Activated naive CD8-positive, alpha-beta T cell treated with anti-CD3 and anti-CD28 coated beads, Interleukin-2, amount 10 ng/mL, durations not matched to agents 7 days and 5 days (primary cell): Measurements from ENCODE around the gene ARHGEF28. TPM values are rescaled to one million over a fixed set of nuclear protein-coding genes. Genes with fewer than 3 reads are reported as not detected.

Experiments used
- ATAC-seq: fragments of 150-1000 bp; cut with Tn5 transposase; one replicate; pipeline ENCODE4 v1.10.0; 2021; ENCODE audit warnings: low read depth, moderate library complexity
- POLR2A ChIA-PET: fragments of 350-600 bp; sonication (Branson Sonifier 250); formaldehyde crosslinking; loops from one replicate; lab custom pipeline; 2021; ENCODE audit warnings: antibody characterized with exemption; lab: Charles Lee
- DNase-seq: peaks from one replicate; pipeline ENCODE4 v3.0.0; 2021
- H3K27ac Mint-ChIP-seq: one replicate; pipeline ENCODE4 v1.8.0; 2022; ENCODE audit warnings: mild to moderate bottlenecking, mixed read lengths
- H3K27me3 Mint-ChIP-seq: one replicate; pipeline ENCODE4 v1.8.0; 2022; ENCODE audit warnings: mild to moderate bottlenecking, moderate library complexity, mixed read lengths
- H3K36me3 Mint-ChIP-seq: one replicate; pipeline ENCODE4 v1.8.0; 2021; ENCODE audit warnings: mild to moderate bottlenecking, mixed read lengths
- H3K4me1 Mint-ChIP-seq: one replicate; pipeline ENCODE4 v1.8.0; 2021; ENCODE audit warnings: mixed read lengths
- H3K4me3 Mint-ChIP-seq: one replicate; pipeline ENCODE4 v1.8.0; 2022; ENCODE audit warnings: mild to moderate bottlenecking, moderate library complexity, mixed read lengths
- H3K9me3 Mint-ChIP-seq: one replicate; pipeline ENCODE4 v1.8.0; 2021; ENCODE audit warnings: mixed read lengths
- total RNA-seq, 2 experiments: library from RNA; stranded (reverse); gene quantifications; one replicate each; pipeline ENCODE4 v1.2.3, GENCODE V29; 2021

ARHGEF28 gene
- total RNA-seq, 2 experiments from 2014 or later, result 0.14 TPM; not detected in 1

DNA sequence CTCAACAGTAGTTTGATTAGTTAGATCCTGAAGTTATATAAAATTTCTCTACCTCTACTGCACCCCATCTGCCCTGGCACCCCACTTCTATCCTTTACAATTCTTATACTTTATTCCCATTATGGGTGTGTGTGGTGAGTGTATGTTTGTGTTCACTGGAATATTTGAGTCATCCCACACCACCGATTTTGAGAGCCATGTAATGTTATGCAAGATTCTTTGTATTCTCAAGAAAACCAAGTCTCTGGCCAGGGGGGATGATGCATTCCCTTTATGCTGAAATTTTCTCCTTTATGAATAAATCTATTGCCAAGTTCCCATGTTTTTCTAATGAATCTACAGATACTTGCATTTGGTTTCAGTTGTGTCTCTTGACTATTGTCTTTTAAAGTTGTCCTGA is 266.8 kb downstream of the ARHGEF28 start:
- Mint-ChIP-seq H3K36me3 (no peaks in the 10 kb centered on the region), H3K27me3 (peaks cover 30% of the 10 kb centered on the region), H3K9me3 (no peaks in the 10 kb centered on the region), H3K27ac (no peak overlapping the region), H3K4me3 (no peak overlapping the region), H3K4me1 (no peaks in the 10 kb centered on the region)
- ATAC-seq, result no peak
- no peak for DNase-seq
- POLR2A ChIA-PET, result no interaction called here

DNA sequence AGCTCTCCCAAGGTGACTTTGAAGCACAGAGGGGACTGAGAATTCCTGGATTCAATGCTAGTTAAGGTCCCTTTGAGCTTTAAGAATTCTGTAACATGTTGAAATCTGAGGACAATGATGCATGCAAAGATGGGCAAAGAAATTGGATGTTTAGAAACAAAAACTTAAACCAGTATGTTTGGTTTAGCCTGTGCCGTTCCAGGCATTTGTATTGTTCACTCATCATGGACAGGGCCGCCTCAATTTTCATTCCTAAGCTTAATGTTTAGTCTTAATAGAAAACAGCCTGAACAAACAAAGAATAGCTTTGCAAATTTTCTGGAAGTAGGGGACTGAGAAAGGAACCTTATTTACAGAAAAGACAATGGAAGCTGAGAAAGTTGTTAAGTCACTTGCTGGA is 267.8 kb downstream of the ARHGEF28 start:
- Mint-ChIP-seq H3K4me1 (no peaks in the 10 kb centered on the region), H3K9me3 (no peaks in the 10 kb centered on the region), H3K27me3 (peaks cover 21% of the 10 kb centered on the region), H3K36me3 (no peaks in the 10 kb centered on the region), H3K27ac (no peak overlapping the region), H3K4me3 (no peak overlapping the region)
- no peak for DNase-seq
- POLR2A ChIA-PET, result no interaction called here
- no peak for ATAC-seq

DNA sequence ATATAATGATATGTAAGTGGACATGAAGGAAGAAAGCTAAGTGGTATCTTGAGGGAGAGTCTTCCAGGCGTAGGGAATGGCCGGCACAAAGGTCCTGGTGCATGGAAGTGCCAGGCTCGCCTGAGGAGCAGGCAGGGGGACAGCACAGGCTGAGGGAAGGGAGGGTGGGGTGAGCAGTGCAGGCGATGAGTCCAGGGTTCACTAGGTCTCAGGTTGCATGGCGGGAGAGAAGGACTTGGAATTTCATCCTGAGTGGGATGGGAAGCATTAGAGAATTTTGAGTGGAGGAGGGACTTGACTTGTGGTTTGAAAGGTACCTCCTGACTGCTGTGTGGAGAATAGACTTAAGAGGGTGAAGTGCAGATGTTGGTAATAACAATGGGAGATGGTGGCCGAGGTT is 268.9 kb downstream of the ARHGEF28 start:
- ATAC-seq, result no peak
- no peak overlapping the region for H3K4me3 Mint-ChIP-seq
- no peaks in the 10 kb centered on the region for H3K9me3 Mint-ChIP-seq
- no peak for DNase-seq
- POLR2A ChIA-PET, result no interaction called here
- H3K27me3 Mint-ChIP-seq, result peaks cover 17% of the 10 kb centered on the region
- no peak overlapping the region for H3K27ac Mint-ChIP-seq
- no peaks in the 10 kb centered on the region for H3K4me1 Mint-ChIP-seq
- no peaks in the 10 kb centered on the region for H3K36me3 Mint-ChIP-seq

DNA sequence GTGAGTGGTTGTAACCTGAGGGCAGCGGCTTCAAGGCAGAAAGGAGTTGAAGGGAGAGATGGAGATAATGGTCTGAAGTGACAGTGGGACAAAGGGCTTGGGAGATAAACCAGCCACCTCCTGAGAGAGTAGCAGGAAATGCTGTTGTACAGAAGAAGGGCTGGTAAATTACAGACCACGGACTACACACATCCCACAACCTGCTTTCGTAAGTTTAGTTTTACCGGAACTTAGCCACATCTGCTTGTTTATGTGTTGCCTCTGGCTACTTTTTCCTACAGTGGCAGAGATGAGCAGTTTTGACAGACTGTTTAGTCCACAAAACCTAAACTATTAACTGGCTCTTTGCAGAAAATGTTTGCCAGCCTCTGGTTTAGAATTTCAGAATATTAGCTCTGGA is 269.5 kb downstream of the ARHGEF28 start:
- H3K9me3 Mint-ChIP-seq, result no peaks in the 10 kb centered on the region
- no peaks in the 10 kb centered on the region for H3K4me1 Mint-ChIP-seq
- POLR2A ChIA-PET, result no interaction called here
- no peak overlapping the region for H3K4me3 Mint-ChIP-seq
- peaks cover 17% of the 10 kb centered on the region for H3K27me3 Mint-ChIP-seq
- no peak for ATAC-seq
- H3K27ac Mint-ChIP-seq, result no peak overlapping the region
- DNase-seq, result no peak
- H3K36me3 Mint-ChIP-seq, result no peaks in the 10 kb centered on the region

DNA sequence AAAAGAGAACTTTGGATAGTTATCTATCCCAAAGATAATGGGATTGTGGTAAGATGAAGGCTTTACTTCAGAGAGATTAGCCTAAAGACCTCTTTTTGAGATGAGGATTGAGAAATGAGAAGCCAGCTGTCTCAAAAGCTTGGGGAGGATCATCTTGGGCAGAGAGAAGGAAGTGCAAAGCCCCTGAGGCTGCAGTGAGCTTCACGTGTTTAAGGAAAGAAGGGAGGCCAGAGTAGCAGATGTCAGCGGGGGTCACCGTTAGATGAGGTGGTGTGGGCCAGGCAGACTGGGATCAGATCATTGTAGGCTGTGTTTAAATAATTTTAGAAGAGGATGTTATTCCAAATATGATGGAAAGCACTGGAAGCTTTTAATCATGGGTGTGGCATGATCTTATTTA is 270.1 kb downstream of the ARHGEF28 start:
- no peak overlapping the region for H3K27ac Mint-ChIP-seq
- no peak overlapping the region for H3K4me3 Mint-ChIP-seq
- POLR2A ChIA-PET, result no interaction called here
- H3K27me3 Mint-ChIP-seq, result peaks cover 19% of the 10 kb centered on the region
- DNase-seq, result no peak
- no peaks in the 10 kb centered on the region for H3K9me3 Mint-ChIP-seq
- no peak for ATAC-seq
- H3K4me1 Mint-ChIP-seq, result no peaks in the 10 kb centered on the region
- no peaks in the 10 kb centered on the region for H3K36me3 Mint-ChIP-seq

DNA sequence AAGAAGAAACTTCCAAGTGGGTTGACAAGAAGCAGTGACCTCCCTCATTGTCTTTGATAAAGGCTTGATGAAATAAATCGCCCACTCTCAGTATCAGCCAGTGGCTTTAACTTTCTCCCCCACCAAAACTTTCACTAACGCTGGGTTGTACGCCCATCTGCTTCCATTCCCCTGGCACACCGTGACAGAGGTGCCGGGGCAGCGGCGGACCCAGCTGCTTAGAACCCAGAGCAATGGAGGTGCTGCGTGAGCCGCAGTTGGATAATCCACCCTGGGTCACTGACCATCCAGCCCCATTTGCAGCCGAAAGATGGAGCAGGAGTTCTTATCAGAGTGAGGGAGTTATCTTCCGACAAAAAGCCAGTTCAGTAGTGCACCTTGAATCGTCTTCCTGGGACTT is 270.7 kb downstream of the ARHGEF28 start:
- H3K27me3 Mint-ChIP-seq, result peaks cover 19% of the 10 kb centered on the region
- H3K36me3 Mint-ChIP-seq, result no peaks in the 10 kb centered on the region
- H3K9me3 Mint-ChIP-seq, result no peaks in the 10 kb centered on the region
- no peak for DNase-seq
- ATAC-seq, result no peak
- H3K4me3 Mint-ChIP-seq, result no peak overlapping the region
- POLR2A ChIA-PET, result no interaction called here
- H3K4me1 Mint-ChIP-seq, result no peaks in the 10 kb centered on the region
- no peak overlapping the region for H3K27ac Mint-ChIP-seq

DNA sequence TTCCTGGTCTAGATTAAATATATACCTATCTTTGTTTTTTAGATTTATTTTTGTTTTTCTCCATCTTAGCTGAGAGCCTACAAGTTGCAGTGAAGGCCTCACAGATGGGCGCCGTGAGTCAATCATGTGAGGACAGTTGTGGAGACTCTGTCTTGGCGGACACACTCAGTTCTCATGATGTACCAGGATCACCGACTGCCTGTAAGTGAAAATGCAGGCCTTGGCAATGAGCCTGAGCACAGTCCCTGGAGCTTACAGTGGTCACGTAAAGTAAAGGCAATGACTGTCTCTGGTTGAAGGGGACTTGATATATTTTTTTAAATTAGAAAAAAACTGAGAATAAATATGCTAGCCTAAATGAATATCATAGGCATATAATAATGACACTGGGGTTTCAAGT is 271.9 kb downstream of the ARHGEF28 start:
- Mint-ChIP-seq H3K27me3 (peaks cover 15% of the 10 kb centered on the region), H3K9me3 (no peaks in the 10 kb centered on the region), H3K36me3 (no peaks in the 10 kb centered on the region), H3K4me1 (no peaks in the 10 kb centered on the region), H3K27ac (no peak overlapping the region), H3K4me3 (no peak overlapping the region)
- POLR2A ChIA-PET, result no interaction called here
- no peak for DNase-seq
- ATAC-seq, result no peak

DNA sequence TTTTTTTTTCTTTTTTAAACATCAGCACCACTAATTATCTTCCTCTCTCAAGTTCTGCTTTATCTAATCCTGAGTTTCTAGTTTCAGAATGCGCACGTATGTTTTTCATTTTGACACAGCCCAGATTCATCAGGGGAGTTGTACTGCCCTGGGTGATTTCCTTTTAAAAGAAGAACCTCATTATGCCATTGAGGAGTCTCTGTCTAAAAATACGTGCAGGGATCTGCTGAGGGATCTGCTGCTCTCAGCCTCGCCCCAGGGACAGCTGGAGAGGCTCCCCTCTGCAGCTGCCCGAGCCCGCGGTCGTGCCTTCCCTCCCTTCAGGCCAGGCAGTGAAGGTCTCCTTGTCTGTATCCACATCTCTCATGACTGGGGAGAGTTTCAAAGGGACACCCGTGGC is 273.1 kb downstream of the ARHGEF28 start:
- ATAC-seq, result no peak
- no peak overlapping the region for H3K4me3 Mint-ChIP-seq
- no peaks in the 10 kb centered on the region for H3K36me3 Mint-ChIP-seq
- POLR2A ChIA-PET, result no interaction called here
- H3K27ac Mint-ChIP-seq, result no peak overlapping the region
- DNase-seq, result no peak
- H3K4me1 Mint-ChIP-seq, result no peaks in the 10 kb centered on the region
- no peaks in the 10 kb centered on the region for H3K9me3 Mint-ChIP-seq
- H3K27me3 Mint-ChIP-seq, result peaks cover 16% of the 10 kb centered on the region

DNA sequence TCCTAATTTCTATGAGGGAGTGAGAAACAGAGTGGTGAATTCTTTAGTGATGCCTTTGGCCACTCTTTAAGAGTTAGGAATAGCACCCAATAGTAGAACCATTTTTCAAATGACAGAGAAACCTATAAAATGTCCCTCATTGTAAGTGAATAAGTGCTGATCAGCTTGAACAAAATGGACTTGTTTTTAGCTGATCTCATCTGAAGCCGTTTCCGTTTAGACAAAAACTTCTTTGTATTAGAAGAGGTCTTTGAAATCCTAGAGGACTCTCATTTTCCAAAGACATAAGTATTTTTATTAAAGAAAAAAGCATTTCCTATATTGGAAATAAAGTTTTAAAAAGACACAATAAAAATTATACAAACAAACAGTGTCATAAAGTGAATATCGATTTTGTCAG is 273.9 kb downstream of the ARHGEF28 start:
- H3K27ac Mint-ChIP-seq, result no peak overlapping the region
- H3K36me3 Mint-ChIP-seq, result no peaks in the 10 kb centered on the region

DNA sequence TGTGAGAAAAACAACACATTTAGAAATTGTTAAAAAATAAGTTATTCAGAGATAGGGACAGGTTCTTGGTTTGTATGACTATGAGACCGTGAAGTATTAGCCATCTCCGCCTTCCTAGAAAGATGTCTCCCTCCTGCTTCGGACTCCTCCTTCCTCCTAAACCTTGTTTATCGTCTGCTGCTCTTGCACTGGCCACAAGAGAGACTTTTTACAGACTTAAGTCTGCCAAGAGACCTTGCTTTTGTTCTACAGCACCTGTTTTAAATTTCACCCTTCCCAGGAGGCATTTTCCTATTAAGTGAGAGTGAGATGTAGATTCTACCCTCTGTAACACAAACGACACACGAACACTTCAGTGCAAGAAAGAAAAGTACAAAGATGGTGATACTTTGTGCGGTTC is 274.6 kb downstream of the ARHGEF28 start:
- peaks cover 20% of the 10 kb centered on the region for H3K27me3 Mint-ChIP-seq
- DNase-seq (no peak), ATAC-seq (no peak)
- POLR2A ChIA-PET, result no interaction called here
- H3K4me3 Mint-ChIP-seq, result no peak overlapping the region
- H3K9me3 Mint-ChIP-seq, result no peaks in the 10 kb centered on the region
- H3K36me3 Mint-ChIP-seq, result no peaks in the 10 kb centered on the region
- no peaks in the 10 kb centered on the region for H3K4me1 Mint-ChIP-seq
- H3K27ac Mint-ChIP-seq, result no peak overlapping the region

More for the DNA sequence above, 273.9 kb downstream of the ARHGEF28 start:
- Mint-ChIP-seq H3K4me3 (no peak overlapping the region), H3K4me1 (no peaks in the 10 kb centered on the region), H3K9me3 (no peaks in the 10 kb centered on the region), H3K27me3 (peaks cover 18% of the 10 kb centered on the region)
- POLR2A ChIA-PET, result no interaction called here
- ATAC-seq (no peak), DNase-seq (no peak)

DNA sequence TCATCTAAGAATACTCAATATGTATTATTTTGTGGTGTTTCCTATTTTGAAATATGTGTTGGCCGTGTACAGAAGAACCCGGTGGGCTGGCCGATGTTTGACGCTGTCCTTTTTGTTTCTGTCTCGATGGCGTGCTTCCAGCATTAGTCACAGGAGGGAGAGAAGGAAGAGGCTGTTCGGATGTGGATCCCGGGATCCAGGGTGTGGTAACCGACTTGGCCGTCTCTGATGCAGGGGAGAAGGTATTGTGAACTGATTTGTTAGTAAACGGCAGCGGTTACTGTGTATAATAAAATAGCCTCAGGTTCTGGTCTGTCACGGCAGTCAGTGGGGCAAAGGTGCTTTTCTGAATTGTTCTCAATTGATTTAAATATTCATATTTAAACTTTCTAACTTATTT is 275.0 kb downstream of the ARHGEF28 start:
- H3K27ac Mint-ChIP-seq, result no peak overlapping the region

DNA sequence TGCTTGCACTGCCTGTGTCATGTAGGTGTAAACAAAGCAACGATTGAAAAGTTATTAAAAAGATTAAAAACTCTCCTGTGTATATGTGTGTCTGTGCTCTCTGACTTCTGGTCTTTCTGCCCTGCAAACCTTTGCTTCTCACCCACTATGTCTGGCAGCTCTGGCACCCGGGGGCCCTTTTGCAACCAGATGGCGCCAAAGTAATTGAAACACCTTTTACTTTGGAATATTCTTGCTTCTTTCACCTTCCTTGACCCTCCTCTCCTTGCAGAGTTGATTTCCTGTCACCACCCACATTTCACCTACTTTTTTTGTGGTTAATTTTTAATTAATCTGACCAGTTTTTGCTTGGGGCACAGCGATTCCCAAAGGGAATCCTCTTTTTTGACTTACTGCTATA is 275.5 kb downstream of the ARHGEF28 start:
- no peak for ATAC-seq
- no peaks in the 10 kb centered on the region for H3K9me3 Mint-ChIP-seq
- no peaks in the 10 kb centered on the region for H3K36me3 Mint-ChIP-seq
- H3K27ac Mint-ChIP-seq, result no peak overlapping the region
- no peaks in the 10 kb centered on the region for H3K4me1 Mint-ChIP-seq
- no peak overlapping the region for H3K4me3 Mint-ChIP-seq
- POLR2A ChIA-PET, result no interaction called here
- DNase-seq, result no peak
- H3K27me3 Mint-ChIP-seq, result peaks cover 25% of the 10 kb centered on the region

More for the DNA sequence above, 275.0 kb downstream of the ARHGEF28 start:
- no peaks in the 10 kb centered on the region for H3K9me3 Mint-ChIP-seq
- no peak for DNase-seq
- POLR2A ChIA-PET, result no interaction called here
- H3K27me3 Mint-ChIP-seq, result peaks cover 22% of the 10 kb centered on the region
- no peaks in the 10 kb centered on the region for H3K4me1 Mint-ChIP-seq
- H3K4me3 Mint-ChIP-seq, result no peak overlapping the region
- no peak for ATAC-seq
- H3K36me3 Mint-ChIP-seq, result no peaks in the 10 kb centered on the region

DNA sequence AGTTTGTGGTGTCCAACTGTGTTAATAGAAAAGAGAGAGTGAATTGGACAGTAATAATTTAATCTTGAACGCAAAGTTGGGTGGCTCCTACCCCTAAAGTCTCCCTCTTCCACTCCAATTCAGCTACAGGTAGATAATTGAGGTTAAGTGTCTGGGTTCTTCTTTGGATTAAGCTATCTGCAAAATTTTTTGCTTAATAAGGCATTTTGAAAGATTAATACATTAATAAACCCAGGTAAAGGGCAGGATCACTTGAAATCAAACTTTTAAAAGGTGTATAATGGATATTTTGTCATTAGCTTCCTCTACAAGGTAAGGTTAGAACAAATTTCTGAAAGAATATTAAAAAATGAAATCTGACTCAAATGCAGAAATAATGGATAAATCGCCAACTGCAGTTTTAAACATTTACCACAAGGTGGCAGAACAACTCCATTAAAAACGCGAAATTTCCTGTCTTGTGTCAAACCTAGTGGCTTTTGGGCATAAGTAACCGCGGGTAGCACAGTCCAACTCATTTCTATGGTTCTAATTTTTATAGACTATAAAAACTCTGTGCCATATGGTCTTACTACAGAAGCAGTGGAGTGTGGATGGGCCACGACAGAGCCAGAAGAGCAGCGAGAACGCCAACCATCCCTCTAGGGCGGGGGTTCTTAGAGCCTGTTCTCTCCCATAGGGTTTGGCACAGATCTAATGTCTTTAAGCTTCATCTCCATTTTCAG is 276.5 kb downstream of the ARHGEF28 start:
- Mint-ChIP-seq H3K36me3 (no peaks in the 10 kb centered on the region), H3K4me1 (no peaks in the 10 kb centered on the region), H3K27ac (no peak overlapping the region), H3K9me3 (no peaks in the 10 kb centered on the region), H3K27me3 (peaks cover 31% of the 10 kb centered on the region), H3K4me3 (no peak overlapping the region)
- POLR2A ChIA-PET, result no interaction called here
- DNase-seq (no peak), ATAC-seq (no peak)

DNA sequence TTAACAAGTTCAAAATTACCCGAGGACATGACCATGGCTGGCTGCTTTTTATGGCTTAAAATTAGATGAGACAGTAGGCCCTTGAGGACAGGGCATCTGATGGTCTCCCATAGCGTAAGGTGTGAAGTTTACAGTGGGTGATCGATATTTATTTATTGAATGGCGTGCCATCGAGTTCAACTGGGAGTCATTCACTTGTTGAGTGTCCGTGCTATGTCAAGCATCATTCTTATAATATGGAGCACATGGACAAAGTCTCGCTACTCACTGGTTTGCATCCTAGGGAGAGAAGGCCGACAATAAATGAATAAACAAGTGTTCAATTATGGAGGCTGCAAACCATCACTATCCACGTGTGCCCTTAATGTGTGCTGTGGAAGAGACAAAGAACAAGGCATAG is 277.2 kb downstream of the ARHGEF28 start:
- no peaks in the 10 kb centered on the region for H3K9me3 Mint-ChIP-seq
- H3K36me3 Mint-ChIP-seq, result no peaks in the 10 kb centered on the region
- H3K27ac Mint-ChIP-seq, result no peak overlapping the region
- ATAC-seq (no peak), DNase-seq (no peak)
- no peak overlapping the region for H3K4me3 Mint-ChIP-seq
- no peaks in the 10 kb centered on the region for H3K4me1 Mint-ChIP-seq
- H3K27me3 Mint-ChIP-seq, result peaks cover 31% of the 10 kb centered on the region
- POLR2A ChIA-PET, result no interaction called here
